Inferior parietal cortex (tissue), 1 donor: ENCODE data around the gene SLC2A5.

Source experiments
- DNase-seq: peaks from one replicate; pipeline ENCODE4 v3.0.0-alpha.2; 2016; ENCODE audit errors: extremely low spot score

Gene SLC2A5

GRCh38 chr1:9088807-9089206, 19.4 kb upstream of the SLC2A5 start:
- no peak for DNase-seq

DNA sequence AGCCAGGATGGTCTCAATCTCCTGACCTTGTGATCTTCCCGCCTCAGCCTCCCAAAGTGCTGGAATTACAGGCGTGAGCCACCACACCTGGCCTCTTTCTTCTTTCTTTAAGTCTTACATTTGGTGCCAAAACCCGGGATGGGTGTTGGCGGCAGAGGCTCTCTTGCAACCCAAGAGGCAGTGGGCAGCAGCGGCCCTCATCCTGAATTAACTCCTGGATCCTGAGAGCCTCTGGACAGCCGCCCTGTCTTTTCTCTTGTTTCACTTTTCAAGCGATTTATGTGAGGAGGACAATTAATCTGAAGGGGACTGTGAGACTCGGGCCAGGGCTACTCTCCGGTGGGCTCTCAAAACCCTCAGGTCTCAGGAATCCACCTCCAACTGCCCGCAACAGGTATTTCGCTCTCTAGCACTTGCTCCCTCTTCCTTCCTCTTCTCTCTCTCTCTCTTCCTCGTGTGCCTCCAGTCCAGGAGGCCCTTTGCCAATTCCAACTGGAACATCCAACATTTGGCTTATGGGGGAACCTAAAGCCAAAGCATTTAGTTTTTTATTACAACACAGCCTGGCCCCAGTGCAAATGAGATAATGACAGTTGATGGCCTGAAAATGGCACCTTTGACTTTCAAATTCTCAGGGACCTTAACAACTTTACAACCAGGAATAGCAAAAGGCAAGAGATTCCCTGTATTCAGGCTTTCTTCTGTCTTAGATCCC, 18.1 kb upstream of the SLC2A5 start:
- no peak for DNase-seq

DNA sequence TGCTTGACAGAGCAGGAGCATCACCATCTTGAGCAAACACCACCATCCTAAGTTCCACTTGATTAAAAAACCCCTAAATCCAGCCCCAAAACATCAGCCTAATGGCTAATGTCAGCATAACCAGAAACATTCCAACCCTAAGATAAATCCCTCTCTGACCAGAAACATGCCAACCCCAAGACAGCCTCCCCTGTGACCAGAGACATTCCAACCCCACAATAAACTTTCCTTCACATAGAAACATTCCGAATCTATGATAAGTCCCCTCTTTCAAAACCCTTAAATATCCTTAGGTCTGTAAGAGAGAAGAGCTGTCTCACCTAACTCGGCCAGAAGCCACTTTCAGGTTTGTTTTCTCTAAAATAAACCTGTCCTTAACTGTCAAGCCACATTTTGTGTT, 17.4 kb upstream of the SLC2A5 start:
- DNase-seq = no peak

- no peak for DNase-seq
Observed at GRCh38 chr1:9086045-9086444, 16.6 kb upstream of the SLC2A5 start.

- DNase-seq = no peak
Observed at GRCh38 chr1:9085306-9085940, 16.0 kb upstream of the SLC2A5 start.

GRCh38 chr1:9084906-9085305, 15.5 kb upstream of the SLC2A5 start:
- DNase-seq = no peak

DNA sequence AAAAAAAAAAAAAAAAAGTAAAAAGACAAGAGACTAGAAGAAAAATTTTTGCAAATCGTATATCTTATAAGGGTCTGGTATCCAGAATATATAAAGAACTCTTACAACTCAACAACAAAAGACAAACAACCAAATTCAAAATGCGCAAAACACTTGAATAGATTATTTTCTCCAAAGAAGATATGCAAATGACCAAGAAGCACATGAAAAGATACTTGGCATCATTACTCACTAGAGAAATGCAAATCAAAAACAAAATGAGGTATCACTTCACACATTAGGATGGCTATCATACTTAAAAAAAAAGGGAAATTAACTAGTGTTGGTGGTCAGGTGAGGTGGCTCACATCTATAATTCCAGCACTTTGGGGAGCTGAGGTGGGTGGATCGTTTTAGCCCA, 12.0 kb upstream of the SLC2A5 start:
- no peak for DNase-seq

DNA sequence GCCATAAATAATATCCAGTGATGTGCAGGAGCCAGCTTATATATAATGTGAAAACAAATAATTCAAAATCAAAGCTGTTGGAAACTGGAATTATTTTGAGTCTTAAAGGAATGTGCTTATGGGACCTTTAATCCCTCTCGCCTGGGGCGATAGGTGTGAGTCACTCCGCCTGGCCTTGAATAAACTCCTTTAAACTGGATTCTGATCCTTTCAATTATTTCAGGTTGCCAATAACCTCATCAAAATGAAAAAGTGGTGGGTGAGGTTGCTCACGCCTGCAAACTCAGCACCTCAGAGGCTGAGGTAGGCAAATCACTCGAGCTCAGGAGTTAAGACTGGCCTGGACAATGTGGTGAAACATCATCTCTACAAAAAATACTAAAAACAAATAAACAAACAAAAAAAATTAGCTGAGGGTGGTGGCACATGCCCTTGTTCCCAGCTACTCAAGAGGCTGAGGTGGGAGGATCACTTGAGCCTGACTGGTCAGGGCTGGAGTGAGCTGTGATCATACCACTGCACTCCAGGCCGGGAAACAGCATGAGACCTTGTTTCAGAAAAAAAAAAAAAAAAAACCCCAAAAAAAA, 11.4 kb upstream of the SLC2A5 start:
- DNase-seq = no peak

GRCh38 chr1:9079988-9080704, 10.7 kb upstream of the SLC2A5 start:
- DNase-seq = no peak

- DNase-seq = no peak
Observed at GRCh38 chr1:9078752-9079500, 9.5 kb upstream of the SLC2A5 start.

- no peak for DNase-seq
Observed at GRCh38 chr1:9078015-9078751, 8.7 kb upstream of the SLC2A5 start.

- no peak for DNase-seq
Observed at GRCh38 chr1:9075022-9075421, 5.6 kb upstream of the SLC2A5 start.

- DNase-seq = no peak
Observed at GRCh38 chr1:9073143-9073542, 3.7 kb upstream of the SLC2A5 start.

- DNase-seq = no peak
Observed at GRCh38 chr1:9071554-9072235, 2.3 kb upstream of the SLC2A5 start.

DNA sequence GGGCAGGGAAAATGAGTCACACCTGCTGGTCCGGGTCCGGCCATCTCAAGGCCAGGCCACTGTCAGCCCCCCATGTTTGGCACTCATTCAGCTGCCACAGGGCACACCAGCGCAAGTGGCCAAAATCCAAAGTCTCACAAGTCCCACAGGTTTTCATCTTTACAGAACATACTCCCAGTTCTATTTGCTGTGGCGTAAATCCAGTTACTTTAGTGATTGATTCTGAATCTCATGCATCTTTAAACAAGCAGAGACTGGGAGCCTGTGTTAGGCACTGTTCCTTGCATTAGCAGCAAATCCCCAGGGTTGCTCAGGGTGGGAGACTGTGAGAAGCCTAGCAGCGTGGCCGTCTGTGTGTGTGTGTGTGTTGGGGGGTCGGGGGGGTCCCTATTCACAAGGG, 1.1 kb upstream of the SLC2A5 start:
- DNase-seq = no peak

DNA sequence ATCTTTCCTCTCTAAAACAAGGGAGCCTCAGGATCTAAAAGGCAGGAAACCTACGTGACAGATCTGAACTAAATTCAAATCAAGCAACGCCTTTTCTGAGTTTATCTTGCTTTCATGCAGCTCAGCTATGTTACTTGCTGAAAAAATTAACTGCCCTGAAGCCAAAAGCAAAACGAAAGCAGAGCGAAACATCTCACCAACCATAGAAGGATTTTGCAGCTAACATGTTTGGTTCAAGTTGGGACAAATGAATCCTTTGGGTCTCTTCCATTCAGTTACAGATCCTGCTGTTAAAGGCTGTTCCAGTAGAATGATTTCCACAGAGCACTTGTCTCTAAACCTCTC, 482 bp downstream of the SLC2A5 start:
- DNase-seq = no peak

DNA sequence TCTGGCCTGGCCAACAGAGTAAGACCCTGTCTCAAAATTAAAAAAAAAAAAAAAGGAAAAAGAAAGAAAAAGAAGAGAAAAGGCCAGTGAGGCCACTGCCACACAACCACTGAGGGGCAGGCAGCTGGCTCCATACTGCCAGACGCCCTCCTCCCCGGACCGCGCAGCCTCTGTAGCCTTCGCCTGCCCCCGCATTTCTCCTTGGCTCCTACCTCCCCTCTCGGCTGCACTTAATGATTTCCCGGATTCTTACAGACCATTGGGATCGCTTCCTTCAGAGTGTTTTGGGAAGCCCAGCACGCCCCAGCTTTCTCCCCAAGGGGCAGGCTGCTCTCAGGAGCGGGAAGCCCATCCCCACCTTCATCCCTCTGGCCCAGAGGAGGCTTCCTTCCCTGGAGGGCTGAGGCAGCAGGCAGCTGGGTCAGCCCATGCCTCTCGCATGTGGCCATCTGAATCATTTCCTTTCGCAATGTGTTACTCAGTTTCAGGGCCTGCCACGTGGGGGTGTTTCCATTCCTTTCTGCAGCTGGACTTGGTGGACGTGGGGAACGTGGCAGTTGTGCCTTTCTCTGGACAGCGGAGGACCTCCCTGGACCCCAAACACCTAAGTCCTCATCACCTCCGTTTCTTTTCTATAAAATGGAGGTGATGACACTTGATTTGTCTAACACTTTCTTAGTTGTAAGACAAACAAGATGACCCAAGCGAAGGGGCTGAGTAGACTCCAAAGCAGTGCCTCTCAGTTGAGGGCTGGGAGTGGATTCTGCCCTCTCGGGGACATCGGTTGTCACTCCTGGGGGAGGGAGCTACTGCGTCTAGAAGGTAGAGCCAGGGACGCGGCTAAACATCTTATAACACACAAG, 2.3 kb downstream of the SLC2A5 start:
- no peak for DNase-seq

DNA sequence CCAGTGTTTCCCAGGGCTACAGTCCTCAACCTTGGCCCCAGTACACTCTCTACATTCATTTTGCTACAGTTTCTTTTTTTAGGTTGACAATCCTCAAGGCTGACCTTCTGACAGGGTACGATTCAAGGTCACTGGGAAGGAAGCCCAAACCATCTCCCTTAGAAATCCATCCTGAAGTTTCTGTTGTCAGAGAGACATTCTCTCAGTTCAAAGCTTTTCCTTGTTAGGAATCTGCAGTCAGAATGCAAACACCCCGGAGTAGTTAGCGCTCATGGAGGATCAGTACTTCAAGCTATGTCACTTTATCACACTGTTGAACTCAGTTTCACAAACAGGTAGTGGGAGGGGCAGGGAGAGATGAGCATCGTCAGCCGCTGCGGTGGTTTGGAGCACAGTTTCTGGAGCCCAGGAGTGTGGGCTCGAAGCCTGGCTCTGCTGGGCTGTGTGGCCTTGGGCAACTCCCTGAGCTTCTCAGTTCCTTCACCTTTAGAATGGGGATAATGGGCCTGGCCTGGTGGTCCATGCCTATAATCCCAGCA, 4.2 kb downstream of the SLC2A5 start:
- DNase-seq = no peak

DNA sequence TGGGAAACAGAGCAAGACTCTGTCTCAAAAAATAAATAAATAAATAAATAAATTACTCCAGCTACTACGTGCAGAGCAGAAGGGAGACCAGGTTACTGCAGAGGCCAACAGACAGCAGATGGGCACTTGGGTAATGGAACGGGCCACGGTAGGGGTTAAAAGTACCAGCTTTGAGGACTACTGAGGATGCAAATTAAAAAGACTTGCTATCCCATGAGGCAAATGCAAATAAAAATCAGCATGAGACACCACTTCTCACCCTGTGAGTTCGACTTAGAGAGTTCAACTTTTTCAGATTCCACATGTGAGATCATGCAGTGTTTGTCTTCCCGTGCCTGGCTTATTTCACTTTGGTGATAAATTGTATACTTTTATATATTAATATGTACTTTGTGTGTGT, 6.6 kb downstream of the SLC2A5 start:
- DNase-seq = no peak
